ENCODE measurements around the gene FYN.

The FYN gene

DNA sequence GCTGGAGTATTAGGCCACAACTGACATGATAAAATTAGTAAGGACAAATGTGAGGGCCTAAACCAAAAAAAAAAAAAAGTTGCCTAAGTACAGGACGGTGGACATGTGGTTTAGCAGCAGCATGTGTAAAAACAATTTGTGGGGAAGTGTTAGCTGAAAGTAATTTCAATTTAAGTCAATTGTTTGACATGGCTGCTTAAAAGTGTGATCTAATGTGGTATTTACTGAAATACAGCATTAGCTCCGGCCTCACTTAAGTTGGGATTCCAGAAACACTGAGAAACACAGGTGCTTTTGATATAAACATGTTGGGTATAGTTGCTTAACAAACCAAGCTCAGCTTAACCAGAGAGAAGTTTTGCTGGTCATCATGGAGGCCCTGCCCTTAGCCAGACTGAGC lies 119.7 kb downstream of the FYN start:
- no peak for DNase-seq (ENCODE audit: low read depth in 2 of 2, low spot score in 1 of 2)

DNA sequence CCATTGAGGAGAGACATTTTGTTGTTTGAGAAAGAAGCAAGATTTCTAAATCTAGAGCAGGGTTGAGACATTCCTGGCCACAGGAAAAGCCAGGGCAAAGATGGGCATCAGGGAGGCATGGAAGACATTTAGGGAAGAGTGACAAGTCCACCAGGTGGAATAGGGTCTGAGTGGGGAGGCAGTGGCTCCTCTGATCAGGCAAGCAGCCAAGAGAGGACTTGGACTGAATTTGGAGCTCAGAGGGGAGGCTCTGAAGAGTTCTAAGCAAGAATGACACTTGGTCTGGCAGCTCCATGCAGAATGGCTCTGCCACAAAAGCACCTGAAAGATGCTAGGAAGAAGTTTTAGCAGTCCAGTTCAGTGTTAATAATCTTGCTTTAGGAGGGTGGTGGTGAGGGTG lies 120.8 kb downstream of the FYN start:
- DNase-seq (ENCODE audit: low read depth in 2 of 2, low spot score in 1 of 2): no peak

GRCh38 chr6:111750753-111751673 lies 122.2 kb downstream of the FYN start:
- no peak for DNase-seq (ENCODE audit: low read depth in 2 of 2, low spot score in 1 of 2)

DNA sequence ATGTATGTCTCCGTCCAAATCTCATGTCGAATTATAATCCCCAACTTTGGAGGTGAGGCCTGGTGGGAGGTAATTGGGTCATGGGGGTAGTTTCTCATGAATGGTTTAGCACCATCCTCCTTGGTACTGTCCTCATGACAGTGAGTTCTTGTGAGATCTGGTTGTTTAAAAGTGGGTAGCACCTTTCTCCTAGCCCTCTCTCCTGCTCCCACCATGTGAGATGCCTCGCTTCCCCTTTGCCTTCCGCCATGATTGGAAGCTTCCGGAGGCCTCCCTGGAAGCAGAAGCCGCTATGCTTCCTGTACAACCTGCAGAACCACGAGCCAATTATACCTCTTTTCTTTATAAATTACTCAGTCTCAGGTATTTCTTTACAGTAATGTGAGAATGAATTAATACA lies 123.1 kb downstream of the FYN start:
- DNase-seq (ENCODE audit: low read depth in 2 of 2, low spot score in 1 of 2): no peak

GRCh38 chr6:111748231-111748647 lies 125.0 kb downstream of the FYN start:
- no peak for DNase-seq (ENCODE audit: low read depth in 2 of 2, low spot score in 1 of 2)

- DNase-seq (ENCODE audit: low read depth in 2 of 2, low spot score in 1 of 2): no peak
Observed at GRCh38 chr6:111747829-111748228, 125.4 kb downstream of the FYN start.

GRCh38 chr6:111747396-111747795 lies 125.9 kb downstream of the FYN start:
- DNase-seq (ENCODE audit: low read depth in 2 of 2, low spot score in 1 of 2): no peak

GRCh38 chr6:111746983-111747382 lies 126.3 kb downstream of the FYN start:
- no peak for DNase-seq (ENCODE audit: low read depth in 2 of 2, low spot score in 1 of 2)

GRCh38 chr6:111745636-111746035 lies 127.6 kb downstream of the FYN start:
- DNase-seq (ENCODE audit: low read depth in 2 of 2, low spot score in 1 of 2): no peak

DNA sequence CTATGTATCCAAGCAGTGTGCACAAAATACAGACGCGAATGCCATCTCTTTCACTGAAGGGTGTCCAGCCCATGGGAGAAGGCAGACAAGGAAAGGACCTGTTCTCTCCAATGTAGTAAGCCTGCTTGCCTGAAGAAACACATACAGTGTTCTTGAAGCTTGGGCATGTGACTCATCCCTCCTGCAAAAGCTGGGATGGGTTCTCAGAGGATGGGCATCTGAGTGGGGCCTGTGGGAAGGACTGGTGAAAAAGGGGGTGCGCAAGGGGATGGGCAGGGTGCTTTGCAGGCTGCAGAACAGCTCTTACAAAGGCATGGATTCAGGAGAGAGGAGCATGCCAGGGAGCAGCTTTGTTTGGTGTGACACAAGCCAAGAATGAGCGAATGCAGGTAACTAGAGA lies 128.1 kb downstream of the FYN start:
- DNase-seq (ENCODE audit: low read depth in 2 of 2, low spot score in 1 of 2): no peak

DNA sequence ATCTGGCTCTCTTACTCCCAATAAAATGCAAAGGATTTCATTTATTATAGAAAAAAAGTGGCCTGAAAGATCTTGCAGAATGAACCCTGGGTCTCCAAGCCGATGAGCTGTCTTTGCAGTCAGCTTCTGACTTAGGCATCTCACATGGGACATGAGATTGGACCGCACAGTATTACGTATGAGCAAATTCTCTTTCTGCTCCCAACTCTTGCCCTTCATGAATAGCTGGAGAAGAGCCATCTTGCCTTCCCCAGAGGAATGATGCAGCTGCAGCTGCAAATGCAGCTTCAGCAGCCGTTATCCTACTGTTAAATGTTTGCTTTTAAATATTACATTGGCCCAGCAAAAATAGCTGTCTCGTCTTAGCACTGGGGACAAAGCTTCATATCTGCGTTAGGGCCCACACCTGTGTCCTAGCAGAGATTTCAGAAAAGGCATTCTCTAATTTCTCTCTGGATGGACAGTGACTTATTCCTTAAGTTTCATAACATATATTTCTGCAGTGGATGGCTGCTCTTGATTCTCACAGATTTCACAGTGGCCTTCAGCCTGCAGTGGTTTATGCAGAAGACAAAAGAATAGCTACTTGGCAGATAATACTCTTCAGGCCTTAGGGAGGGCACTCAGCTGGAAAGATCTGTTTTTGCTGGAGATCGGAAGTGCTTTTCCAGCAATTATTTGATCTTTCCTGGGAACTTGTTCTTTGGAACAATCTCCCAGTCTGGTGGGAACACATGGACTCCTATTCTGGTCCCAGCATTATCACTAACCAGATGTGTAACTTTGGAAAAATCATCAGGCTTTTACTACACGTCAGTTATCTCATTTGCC lies 129.2 kb downstream of the FYN start:
- no peak for DNase-seq (ENCODE audit: low read depth in 2 of 2, low spot score in 1 of 2)

- DNase-seq (ENCODE audit: low read depth in 2 of 2, low spot score in 1 of 2): no peak
Observed at GRCh38 chr6:111743360-111743759, 129.9 kb downstream of the FYN start.

DNA sequence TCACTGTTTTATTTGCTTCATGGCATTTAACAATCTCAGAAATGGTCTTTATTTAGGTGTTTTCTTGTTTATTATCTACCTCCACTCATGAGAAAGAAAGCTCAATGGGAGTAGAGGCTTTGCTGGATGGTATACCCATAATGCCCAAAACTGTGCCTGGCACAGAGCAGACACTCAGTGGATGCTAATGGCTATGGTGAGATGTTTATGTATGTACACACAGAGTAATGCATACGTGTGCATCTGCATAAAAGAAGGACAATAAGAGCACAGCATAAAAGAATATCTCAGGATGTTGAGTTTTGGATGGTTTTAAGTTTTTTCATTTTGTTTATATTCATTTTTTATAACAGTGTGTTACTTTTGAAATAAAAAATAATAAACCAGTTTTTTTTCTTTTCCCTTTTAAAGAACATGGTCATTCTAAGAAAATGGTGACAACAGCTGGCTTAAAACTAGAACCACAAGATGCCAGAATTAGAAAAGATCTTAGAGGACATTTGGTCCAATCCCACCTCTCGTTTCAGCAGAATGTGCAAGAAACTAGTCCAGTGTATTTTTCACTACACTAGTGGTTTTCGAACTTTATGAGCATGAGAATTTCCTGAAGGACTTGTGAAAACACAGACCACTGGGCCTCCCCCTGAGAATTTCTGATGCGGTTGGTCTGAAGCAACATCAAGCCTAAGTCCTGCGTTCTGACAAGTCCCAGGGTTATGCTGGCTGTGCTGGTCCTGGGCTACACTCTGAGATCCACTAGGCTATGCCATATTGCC lies 131.9 kb downstream of the FYN start:
- DNase-seq (ENCODE audit: low read depth in 2 of 2, low spot score in 1 of 2): no peak

- no peak for DNase-seq (ENCODE audit: low read depth in 2 of 2, low spot score in 1 of 2)
Observed at GRCh38 chr6:111740506-111740905, 132.7 kb downstream of the FYN start.

GRCh38 chr6:111739257-111739696 lies 134.0 kb downstream of the FYN start:
- DNase-seq (ENCODE audit: low read depth in 2 of 2, low spot score in 1 of 2): no peak

DNA sequence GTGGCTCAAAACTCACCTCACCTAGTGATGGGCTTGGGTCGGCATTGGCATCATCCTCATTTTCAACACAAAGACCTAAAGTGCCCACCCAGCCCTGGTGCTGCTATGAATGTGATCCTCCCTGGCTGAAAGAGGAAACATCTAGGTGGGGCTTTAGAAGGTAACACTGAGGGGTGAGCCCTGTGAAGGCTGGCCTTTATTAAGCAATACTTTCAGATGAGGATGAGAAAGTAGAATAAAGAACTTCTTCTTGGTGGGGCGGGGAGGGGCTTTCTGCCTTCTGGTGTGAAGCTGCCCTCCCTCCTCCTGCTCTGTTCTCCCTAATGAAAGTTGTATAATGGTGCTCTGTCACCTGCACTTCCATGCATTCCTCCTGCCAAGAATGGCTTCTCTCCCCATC lies 134.6 kb downstream of the FYN start:
- DNase-seq (ENCODE audit: low read depth in 2 of 2, low spot score in 1 of 2): no peak

DNA sequence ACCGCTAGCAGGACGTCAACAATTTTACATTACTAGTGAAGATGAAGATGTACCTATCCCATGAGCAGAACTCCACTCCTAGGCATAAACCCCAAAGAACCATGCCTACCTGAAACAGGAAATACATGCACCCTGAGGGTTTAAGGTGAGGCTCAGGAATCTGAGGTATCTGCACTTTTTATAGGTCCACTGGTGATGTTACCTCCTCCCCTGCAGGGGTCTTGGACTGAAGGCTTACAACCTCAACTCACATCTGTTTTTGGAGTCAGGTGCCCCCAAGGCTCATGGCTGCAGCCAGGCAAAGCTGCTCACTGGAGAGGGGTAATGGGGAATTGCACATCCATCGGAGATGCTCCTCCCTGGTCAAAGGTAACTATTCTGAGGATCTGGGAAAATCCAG lies 135.1 kb downstream of the FYN start:
- DNase-seq (ENCODE audit: low read depth in 2 of 2, low spot score in 1 of 2): no peak

GRCh38 chr6:111737065-111737521 lies 136.2 kb downstream of the FYN start:
- DNase-seq (ENCODE audit: low read depth in 2 of 2, low spot score in 1 of 2): no peak

DNA sequence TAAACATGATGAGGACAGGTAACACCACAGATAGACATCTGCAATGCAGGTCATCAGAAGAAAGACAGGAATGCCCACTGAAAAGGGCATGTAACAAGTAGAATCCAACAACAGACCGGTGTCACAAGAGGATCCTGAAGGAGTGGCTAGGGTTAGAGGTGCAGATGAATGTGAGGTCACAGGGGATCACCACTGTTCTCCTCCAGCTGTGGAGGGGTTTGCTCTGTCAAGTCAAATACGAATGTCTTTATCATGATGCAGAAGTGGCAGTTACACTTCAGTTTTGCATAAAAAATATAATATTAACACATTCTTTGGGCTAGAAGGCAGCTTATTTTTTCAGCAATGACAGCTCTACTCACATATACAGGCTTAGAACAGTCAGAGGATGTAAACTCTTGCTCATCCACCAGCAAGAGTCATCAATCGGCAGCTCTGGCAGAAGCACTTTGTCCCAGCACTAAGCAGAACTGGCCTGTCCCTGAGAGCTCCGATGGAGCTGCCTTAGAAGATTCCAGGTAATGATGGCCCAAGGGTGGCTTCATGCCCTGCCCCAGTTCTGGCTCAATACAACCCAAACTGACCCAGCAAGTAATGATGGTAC lies 137.1 kb downstream of the FYN start:
- no peak for DNase-seq (ENCODE audit: low read depth in 2 of 2, low spot score in 1 of 2)

- no peak for DNase-seq (ENCODE audit: low read depth in 2 of 2, low spot score in 1 of 2)
Observed at GRCh38 chr6:111734068-111735061, 138.9 kb downstream of the FYN start.
